Measurements from ENCODE around the gene CCNB1.

Gene CCNB1

GRCh38 chr5:69149676-69150010 is 17.3 kb upstream of the CCNB1 start:
- TF ChIP-seq OSR1 (CRISPR knock-in tag; IDR thresholded peaks at IDR 0.05): no peak
- no peak for TF ChIP-seq ZFP3 (CRISPR knock-in tag; IDR thresholded peaks at IDR 0.05)
- no peak for TF ChIP-seq ZNF565 (CRISPR knock-in tag; conservative IDR thresholded peaks at IDR 0.05; ENCODE audit: low read depth)
- no peak for TF ChIP-seq BACH2 (CRISPR knock-in tag; IDR thresholded peaks at IDR 0.05; ENCODE audit: borderline replicate concordance)
- TF ChIP-seq SNAI2 (CRISPR knock-in tag; IDR thresholded peaks at IDR 0.05): no peak
- TF ChIP-seq POU6F1 (CRISPR knock-in tag; IDR thresholded peaks at IDR 0.05; ENCODE audit: borderline replicate concordance, low read depth): no peak
- TF ChIP-seq ZNF70 (CRISPR knock-in tag; IDR thresholded peaks at IDR 0.05): no peak
- TF ChIP-seq TOX (CRISPR knock-in tag; IDR thresholded peaks at IDR 0.05; ENCODE audit: borderline replicate concordance): no peak
- no peak for TF ChIP-seq ZC3H10 (CRISPR knock-in tag; IDR thresholded peaks at IDR 0.05)
- no peak for TF ChIP-seq PATZ1 (CRISPR knock-in tag; IDR thresholded peaks at IDR 0.05; ENCODE audit: borderline replicate concordance)
- no peak for TF ChIP-seq ISL1 (CRISPR knock-in tag; IDR thresholded peaks at IDR 0.05)
- no peak for TF ChIP-seq CSRNP3 (CRISPR knock-in tag; IDR thresholded peaks at IDR 0.05)

GRCh38 chr5:69152731-69153130 is 14.2 kb upstream of the CCNB1 start:
- TF ChIP-seq TOX (CRISPR knock-in tag; IDR thresholded peaks at IDR 0.05; ENCODE audit: borderline replicate concordance) (no peak), PATZ1 (CRISPR knock-in tag; IDR thresholded peaks at IDR 0.05; ENCODE audit: borderline replicate concordance) (no peak), TSHZ2 (CRISPR knock-in tag; IDR thresholded peaks at IDR 0.05) (no peak), ISL1 (CRISPR knock-in tag; IDR thresholded peaks at IDR 0.05) (no peak), ARNTL (CRISPR knock-in tag; IDR thresholded peaks at IDR 0.05; ENCODE audit: borderline replicate concordance, low read depth) (no peak)
- no peak for ATAC-seq

More at GRCh38 chr5:69149676-69150010, 17.3 kb upstream of the CCNB1 start:
- no peak for ATAC-seq

GRCh38 chr5:69156456-69156855 is 10.5 kb upstream of the CCNB1 start:
- no peak for ATAC-seq
- TF ChIP-seq ZNF8 (CRISPR knock-in tag; IDR thresholded peaks at IDR 0.05): no peak
- TF ChIP-seq GLIS3 (CRISPR knock-in tag; IDR thresholded peaks at IDR 0.05): no peak
- TF ChIP-seq ZNF70 (CRISPR knock-in tag; IDR thresholded peaks at IDR 0.05): no peak
- no peak for TF ChIP-seq ZNF565 (CRISPR knock-in tag; conservative IDR thresholded peaks at IDR 0.05; ENCODE audit: low read depth)
- no peak for TF ChIP-seq PPARA (CRISPR knock-in tag; IDR thresholded peaks at IDR 0.05; ENCODE audit: borderline replicate concordance)
- TF ChIP-seq POU6F1 (CRISPR knock-in tag; IDR thresholded peaks at IDR 0.05; ENCODE audit: borderline replicate concordance, low read depth): no peak
- TF ChIP-seq ESRRG (CRISPR knock-in tag; IDR thresholded peaks at IDR 0.05): no peak
- TF ChIP-seq CSRNP3 (CRISPR knock-in tag; IDR thresholded peaks at IDR 0.05): no peak
- TF ChIP-seq SNAI2 (CRISPR knock-in tag; IDR thresholded peaks at IDR 0.05): no peak
- no peak for TF ChIP-seq CSDC2 (CRISPR knock-in tag; IDR thresholded peaks at IDR 0.05)
- TF ChIP-seq ZC3H10 (CRISPR knock-in tag; IDR thresholded peaks at IDR 0.05): no peak
- TF ChIP-seq CREB5 (CRISPR knock-in tag; IDR thresholded peaks at IDR 0.05; ENCODE audit: low read depth): no peak
- TF ChIP-seq ARNTL (CRISPR knock-in tag; IDR thresholded peaks at IDR 0.05; ENCODE audit: borderline replicate concordance, low read depth): no peak
- no peak for TF ChIP-seq ZFP3 (CRISPR knock-in tag; IDR thresholded peaks at IDR 0.05)
- no peak for TF ChIP-seq OSR1 (CRISPR knock-in tag; IDR thresholded peaks at IDR 0.05)
- no peak for TF ChIP-seq TOX (CRISPR knock-in tag; IDR thresholded peaks at IDR 0.05; ENCODE audit: borderline replicate concordance)
- TF ChIP-seq ISL1 (CRISPR knock-in tag; IDR thresholded peaks at IDR 0.05): no peak

Data from SK-N-SH treated with all-trans-retinoic acid at 6 μM for 48 hours (cell line).